Activated T-cell treated with anti-CD3 and anti-CD28 coated beads, Interleukin-2, amount 50 U/mL, for 24 hours (primary cell): Measurements from ENCODE around the gene FBXL16.
"Not testable (repeated sequence)": the region's sequence is repeated elsewhere in the genome, so short reads cannot be mapped to it uniquely, and the experiment has no call there.

Experiments
- DNase-seq: peaks from one replicate; pipeline ENCODE4 v3.0.0-alpha.2; 2020
- H3K27ac Mint-ChIP-seq: 2 replicates; pipeline ENCODE4 v1.8.0; 2020; ENCODE audit warnings: mild to moderate bottlenecking, mixed read lengths
- H3K27me3 Mint-ChIP-seq: 2 replicates; pipeline ENCODE4 v1.8.0; 2020; ENCODE audit warnings: mixed read lengths
- H3K36me3 Mint-ChIP-seq: 2 replicates; pipeline ENCODE4 v1.8.0; 2020; ENCODE audit warnings: low read depth, mixed read lengths
- H3K4me1 Mint-ChIP-seq: 2 replicates; pipeline ENCODE4 v1.8.0; 2020; ENCODE audit warnings: low read depth, mixed read lengths
- H3K4me3 Mint-ChIP-seq: 2 replicates; pipeline ENCODE4 v1.8.0; 2020; ENCODE audit warnings: mild to moderate bottlenecking, moderate library complexity, mixed read lengths
- H3K9me3 Mint-ChIP-seq: 2 replicates; pipeline ENCODE4 v1.8.0; 2020; ENCODE audit warnings: mixed read lengths

The FBXL16 gene

DNA sequence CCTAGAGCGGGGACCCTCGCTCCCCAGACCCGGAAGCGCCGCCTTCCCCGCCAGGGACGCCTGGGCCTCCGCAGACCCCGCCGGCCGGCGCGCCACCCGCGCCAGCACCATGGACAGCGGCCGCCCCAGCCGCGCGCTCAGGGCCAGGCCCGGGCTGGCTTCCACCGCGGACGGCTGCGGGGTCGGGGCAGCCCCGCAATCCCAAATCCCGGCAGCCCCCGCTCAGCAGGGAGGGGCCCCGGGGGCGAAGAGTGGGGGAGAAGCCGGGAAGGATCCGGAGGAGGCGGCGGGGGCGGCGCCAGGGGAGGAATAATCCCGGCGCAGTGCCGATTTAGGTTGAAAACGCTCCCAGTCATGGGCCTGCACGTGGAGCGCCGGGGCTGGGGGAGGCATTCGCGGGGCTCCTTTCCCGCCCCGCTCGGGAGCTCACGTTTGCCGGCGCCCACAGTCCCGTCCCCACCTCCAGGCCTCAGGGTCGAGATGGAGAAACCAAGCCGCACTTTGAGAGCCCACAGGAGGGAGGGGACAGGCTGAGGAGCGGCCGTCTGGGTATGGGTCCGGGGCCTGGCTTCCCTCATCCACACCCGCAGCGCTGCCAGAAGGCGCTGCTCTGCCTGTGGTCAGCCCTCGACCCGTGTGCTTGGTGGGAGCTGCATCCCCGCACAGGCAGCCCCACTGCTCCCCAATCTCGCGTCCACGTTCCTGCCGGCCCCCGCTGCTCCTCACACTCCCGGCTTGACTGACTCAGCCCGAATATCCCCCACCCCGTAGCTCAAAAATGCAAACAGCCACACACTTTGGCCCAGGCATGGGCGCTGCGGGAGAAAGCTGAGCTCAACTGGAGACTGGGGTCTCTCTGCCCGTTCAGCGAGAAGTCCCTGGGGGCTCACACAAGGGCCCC, 4.7 kb downstream of the FBXL16 start:
- Mint-ChIP-seq H3K4me1 (peaks cover 18% of the 10 kb centered on the region), H3K36me3 (no peaks in the 10 kb centered on the region), H3K9me3 (no peaks in the 10 kb centered on the region), H3K4me3 (no peak overlapping the region), H3K27me3 (peaks cover 42% of the 10 kb centered on the region), H3K27ac (no peak overlapping the region)
- peak; percentile 75 for DNase-seq

DNA sequence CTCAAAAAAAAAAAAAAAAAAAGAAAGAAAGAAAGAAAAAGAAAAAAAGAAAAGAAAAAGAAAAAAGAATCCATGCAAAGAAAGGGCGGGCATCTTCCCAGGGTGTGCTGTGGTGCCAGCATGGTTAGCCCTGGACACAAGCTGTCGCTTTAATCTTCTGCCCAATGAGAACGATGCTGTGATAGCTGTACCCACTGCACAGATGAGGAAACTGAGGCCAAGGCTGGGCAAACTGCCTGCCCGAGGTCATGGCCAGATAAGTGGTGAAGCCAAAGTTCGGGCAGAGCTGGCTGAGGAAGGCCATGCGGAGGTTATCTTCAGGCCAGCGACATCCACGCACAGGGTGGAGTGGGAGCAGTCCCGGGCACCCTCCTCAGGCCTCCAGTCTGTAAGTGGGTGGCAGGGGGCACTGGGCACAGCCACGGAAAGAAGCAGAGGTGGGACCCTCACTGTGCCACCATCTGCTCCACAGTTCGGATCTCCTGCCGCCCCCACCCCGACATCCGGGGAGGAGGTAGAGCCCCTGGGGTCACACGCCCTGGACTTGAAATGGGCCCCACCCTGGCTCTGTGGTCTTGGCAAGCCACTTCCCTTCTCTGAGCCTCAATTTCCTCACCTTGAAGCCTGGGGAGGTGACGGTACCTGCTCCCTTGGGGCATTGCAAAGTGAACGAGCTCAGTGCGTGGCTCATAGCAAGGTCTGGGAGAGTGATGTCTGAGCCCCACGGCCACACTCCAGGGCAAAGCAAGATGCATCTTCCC, 6.5 kb downstream of the FBXL16 start:
- peaks cover 27% of the 10 kb centered on the region for H3K4me1 Mint-ChIP-seq
- H3K27ac Mint-ChIP-seq = no peak overlapping the region
- peaks cover 34% of the 10 kb centered on the region for H3K27me3 Mint-ChIP-seq
- no peaks in the 10 kb centered on the region for H3K36me3 Mint-ChIP-seq
- H3K9me3 Mint-ChIP-seq = no peaks in the 10 kb centered on the region
- no peak for DNase-seq
- H3K4me3 Mint-ChIP-seq = no peak overlapping the region

DNA sequence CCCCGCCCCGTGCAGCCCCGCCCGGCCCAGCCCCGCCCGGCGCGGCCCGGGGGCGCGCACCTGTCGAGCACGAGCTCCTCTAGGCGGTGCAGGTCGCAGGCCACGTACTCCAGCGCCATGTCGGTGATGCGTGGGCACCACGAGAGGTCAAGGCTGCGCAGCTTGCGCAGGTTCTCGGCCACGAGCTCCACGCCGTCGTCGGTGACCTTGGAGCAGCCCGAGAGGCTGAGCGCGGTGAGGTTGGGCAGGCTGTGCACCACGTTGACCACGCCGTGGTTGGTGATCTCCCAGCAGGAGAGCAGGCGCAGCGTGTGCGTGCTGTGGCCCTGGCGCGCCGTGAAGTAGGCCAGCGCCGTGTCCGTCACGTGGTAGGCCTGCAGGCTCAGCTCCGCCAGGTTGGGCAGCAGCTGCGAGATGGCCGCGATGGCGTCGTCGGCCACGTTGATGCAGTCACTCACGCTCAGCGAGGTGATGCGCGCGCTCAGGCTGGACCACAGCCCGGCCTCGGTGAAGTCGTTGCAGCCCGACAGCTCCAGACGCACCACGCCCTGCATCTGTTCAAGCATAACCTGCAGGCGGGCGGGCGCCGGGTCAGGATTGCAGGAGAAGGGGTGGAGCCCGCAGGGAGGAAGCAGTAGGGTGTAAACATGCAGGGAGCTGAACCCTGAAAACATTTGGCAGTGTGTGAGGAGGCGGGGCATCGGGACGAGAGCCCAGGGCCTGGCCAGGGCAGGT, 10.1 kb downstream of the FBXL16 start:
- DNase-seq = peak; percentile 84
- Mint-ChIP-seq H3K9me3 (no peaks in the 10 kb centered on the region), H3K27ac (peak overlapping the region; percentile 57), H3K36me3 (no peaks in the 10 kb centered on the region), H3K4me1 (peaks cover 31% of the 10 kb centered on the region), H3K4me3 (peak overlapping the region; percentile 69), H3K27me3 (peaks cover 3% of the 10 kb centered on the region)

DNA sequence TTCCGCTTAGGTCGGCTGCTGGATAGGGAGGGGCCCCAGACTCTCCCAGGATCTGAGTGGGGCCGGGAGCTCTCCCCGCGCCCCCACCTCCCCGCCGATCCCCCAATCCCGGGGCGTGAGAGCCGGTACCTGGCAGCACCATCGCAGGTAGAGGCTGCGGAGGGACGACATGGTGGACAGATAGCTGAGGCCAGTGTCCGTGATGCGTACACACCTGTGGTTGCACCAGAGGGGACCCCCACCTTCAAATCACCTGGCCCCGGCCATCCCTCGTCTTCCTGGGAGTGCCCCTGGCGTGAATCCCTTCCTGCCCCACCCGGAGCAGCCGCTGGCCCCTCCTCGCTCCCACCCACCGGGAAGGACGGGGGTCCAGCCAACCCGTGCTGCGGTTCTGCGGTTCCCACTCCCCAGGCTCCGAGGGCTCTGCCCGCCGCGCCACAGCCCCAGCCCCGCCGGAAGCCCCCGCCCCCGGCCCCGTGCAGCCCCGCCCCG, 10.7 kb downstream of the FBXL16 start:
- peak overlapping the region; percentile 46 for H3K4me3 Mint-ChIP-seq
- no peaks in the 10 kb centered on the region for H3K9me3 Mint-ChIP-seq
- no peaks in the 10 kb centered on the region for H3K27me3 Mint-ChIP-seq
- no peak overlapping the region for H3K27ac Mint-ChIP-seq
- H3K4me1 Mint-ChIP-seq = peaks cover 29% of the 10 kb centered on the region
- peaks cover 3% of the 10 kb centered on the region for H3K36me3 Mint-ChIP-seq
- no peak for DNase-seq

DNA sequence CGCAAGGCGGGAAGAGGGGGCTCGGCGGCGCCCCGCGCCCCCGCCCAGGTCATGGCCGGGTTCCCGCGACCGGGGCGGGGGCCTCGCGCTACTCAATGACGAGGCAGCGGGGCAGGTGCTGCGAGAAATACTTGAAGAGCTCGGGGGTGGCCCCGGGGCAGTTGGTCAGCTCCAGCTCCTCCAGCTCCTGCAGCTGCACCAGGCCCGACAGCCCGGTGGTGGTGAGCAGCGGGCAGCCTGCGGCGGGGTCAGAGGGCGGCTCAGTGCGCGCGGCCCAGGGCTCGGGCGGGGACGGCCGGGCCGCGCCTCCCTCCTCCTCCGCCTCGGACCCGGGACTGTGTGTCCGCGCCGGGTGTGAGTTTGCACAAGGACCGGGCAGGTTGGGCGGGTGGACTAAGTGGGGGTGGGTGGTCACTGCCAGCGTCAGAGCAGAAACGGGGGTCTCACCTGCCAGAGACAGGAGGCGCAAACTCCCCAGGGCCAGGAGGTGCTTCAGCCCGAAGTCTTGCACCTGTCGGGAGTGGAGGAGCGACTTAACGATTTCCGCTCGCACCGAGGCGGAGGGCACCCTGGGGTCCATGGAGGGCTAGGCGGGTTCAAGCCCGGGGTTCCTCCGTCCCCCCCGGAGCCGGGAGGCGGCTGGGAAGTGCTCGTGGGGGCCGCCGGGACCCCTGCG, 11.3 kb downstream of the FBXL16 start:
- Mint-ChIP-seq H3K4me1 (peaks cover 29% of the 10 kb centered on the region), H3K27ac (no peak overlapping the region), H3K4me3 (peak overlapping the region; percentile 67), H3K27me3 (no peaks in the 10 kb centered on the region), H3K9me3 (no peaks in the 10 kb centered on the region), H3K36me3 (peaks cover 9% of the 10 kb centered on the region)
- no peak for DNase-seq

DNA sequence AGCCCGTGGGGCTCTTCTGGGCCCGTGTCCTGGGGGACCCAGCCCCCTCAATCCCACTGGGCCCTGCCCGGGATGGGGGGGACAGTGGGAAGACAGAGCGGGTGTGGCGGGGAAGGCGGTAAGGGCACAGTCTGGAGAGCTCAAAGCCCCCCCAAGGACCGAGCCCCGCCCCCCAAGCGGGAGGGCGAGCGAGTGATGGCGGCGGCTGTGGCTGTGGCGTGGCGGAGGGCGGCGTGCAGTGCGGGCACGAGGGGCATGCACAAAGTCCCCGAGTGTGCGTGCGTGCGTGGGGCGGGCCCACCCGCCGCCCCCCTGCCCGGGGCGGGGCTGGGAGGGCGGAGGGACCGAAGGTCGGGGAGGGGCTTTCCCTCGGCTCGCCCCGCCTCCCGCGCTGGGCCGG, 11.8 kb downstream of the FBXL16 start:
- Mint-ChIP-seq H3K36me3 (peaks cover 11% of the 10 kb centered on the region), H3K27me3 (no peaks in the 10 kb centered on the region), H3K9me3 (no peaks in the 10 kb centered on the region), H3K27ac (no peak overlapping the region), H3K4me1 (peaks cover 30% of the 10 kb centered on the region), H3K4me3 (peak overlapping the region; percentile 31)
- DNase-seq = peak; percentile 60

DNA sequence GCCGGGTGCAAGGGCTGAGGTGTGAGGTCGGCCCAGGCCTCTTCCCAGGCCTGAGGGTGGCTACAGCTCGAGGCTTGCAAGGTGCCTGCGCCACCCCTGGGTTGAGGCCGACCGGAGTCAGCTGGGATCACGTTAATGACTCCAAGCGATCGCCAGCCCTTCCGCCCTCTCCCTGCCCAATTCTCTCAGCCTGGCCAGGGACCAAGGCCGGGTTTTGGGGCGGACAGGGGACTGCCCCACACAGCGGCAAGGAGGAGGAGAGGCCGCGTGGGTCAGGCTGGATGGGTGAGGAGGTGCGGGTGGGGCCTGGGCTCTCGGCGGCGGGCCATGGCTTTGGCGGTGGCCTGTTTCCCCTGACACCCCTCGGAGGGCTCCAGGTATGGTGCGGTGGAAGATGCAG, 12.2 kb downstream of the FBXL16 start:
- Mint-ChIP-seq H3K27me3 (no peaks in the 10 kb centered on the region), H3K9me3 (no peaks in the 10 kb centered on the region), H3K4me3 (peak overlapping the region; percentile 31), H3K36me3 (peaks cover 15% of the 10 kb centered on the region), H3K4me1 (peaks cover 34% of the 10 kb centered on the region), H3K27ac (no peak overlapping the region)
- DNase-seq = no peak

DNA sequence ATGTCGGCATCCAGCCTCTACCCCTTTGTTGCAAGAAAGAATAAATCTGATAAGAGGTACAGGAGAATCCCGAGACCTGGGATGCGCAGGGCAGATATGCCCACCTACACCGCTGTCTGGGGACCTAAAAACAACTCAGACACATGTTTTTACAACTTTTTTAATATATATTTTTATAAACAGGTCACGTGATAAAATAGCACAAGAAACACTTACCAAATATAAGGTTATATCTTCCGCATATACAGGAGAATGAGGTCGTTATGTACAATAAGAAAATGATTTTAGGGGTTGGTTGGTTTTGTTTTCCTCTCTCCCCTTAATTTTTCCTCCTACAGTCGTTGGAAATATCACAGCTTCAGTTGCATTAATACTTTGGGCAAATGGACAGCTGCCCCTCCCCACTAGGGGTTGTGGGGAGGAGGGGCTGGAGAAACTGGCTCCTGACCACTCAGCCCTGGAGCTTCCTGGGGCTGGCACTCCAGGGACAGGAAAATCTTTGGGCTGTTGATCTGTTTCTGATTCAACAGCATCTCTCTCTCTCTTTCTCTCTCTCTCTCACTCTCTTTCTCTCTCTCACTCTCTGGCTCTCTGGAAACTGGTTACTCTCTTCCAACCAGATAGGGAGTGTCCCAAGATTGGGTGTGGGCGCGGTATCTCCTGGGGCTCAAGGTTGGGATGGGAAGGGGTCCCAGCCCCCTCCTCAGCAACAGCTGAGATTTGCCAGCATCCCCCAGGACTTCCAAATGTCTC, 13.1 kb downstream of the FBXL16 start:
- H3K9me3 Mint-ChIP-seq = no peaks in the 10 kb centered on the region
- H3K4me3 Mint-ChIP-seq = no peak overlapping the region
- peaks cover 18% of the 10 kb centered on the region for H3K36me3 Mint-ChIP-seq
- H3K27me3 Mint-ChIP-seq = no peaks in the 10 kb centered on the region
- H3K27ac Mint-ChIP-seq = no peak overlapping the region
- H3K4me1 Mint-ChIP-seq = peaks cover 37% of the 10 kb centered on the region
- DNase-seq = no peak

DNA sequence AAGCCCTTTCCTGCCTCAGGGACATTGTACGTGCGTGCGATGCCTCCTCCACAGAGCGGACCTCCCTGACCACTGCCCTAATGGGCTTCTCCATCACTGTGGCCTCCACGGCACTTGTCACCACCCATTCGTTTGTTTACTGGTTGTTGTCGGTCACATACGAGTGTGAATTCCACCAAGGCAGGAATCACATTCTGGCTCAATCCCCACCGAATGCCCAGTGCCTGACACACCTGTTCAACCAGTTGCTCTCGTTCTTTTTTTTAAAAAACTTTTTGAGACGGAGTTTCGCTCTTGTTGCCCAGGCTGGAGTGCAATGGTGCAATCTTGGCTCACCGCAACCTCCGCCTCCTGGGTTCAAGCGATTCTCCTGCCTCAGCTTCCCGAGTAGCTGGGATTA, 14.4 kb downstream of the FBXL16 start:
- not testable (repeated sequence) for H3K4me3 Mint-ChIP-seq, H3K9me3 Mint-ChIP-seq, H3K27me3 Mint-ChIP-seq, DNase-seq
- Mint-ChIP-seq H3K36me3 (peaks cover 29% of the 10 kb centered on the region), H3K27ac (peak overlapping the region; percentile 22), H3K4me1 (peaks cover 34% of the 10 kb centered on the region)

DNA sequence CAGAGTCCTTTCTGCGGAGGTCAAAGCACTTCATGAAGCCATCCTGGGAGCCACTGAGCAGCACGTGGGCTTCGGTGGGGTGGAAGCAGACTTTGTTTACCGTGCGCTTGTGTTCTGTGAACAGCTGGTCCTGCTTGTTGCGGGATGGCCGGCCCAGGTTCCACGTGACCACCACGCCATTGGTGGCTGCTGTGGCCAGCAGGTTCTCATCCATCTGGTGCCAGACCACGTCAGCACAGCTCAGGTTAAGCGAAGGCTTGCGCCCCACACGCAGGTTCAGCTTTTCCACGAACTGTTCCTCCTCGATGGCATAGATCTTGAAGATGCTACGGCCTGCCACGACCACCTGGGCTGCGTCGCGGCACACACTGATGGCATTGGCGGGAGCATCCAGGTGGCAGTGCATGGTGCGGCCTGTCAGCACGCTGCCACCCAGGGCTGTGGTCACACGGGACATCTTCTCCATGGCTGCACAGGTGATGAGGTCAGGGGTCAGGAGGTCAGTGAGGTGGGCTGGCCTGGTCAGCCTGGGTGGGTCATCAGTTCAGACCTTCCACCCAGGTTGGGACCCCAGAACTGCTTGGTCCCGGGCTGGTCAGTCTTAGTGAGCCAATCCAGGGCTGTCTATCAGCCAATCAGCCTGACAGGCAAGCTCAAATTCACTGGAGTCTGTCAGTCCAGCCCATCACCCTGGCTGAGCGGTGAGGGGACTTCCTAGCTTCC, 16.3 kb downstream of the FBXL16 start:
- Mint-ChIP-seq H3K9me3 (no peaks in the 10 kb centered on the region), H3K36me3 (peaks cover 45% of the 10 kb centered on the region), H3K27ac (peak overlapping the region; percentile 90), H3K27me3 (no peaks in the 10 kb centered on the region), H3K4me1 (peaks cover 40% of the 10 kb centered on the region), H3K4me3 (peak overlapping the region; percentile 92)
- no peak for DNase-seq

DNA sequence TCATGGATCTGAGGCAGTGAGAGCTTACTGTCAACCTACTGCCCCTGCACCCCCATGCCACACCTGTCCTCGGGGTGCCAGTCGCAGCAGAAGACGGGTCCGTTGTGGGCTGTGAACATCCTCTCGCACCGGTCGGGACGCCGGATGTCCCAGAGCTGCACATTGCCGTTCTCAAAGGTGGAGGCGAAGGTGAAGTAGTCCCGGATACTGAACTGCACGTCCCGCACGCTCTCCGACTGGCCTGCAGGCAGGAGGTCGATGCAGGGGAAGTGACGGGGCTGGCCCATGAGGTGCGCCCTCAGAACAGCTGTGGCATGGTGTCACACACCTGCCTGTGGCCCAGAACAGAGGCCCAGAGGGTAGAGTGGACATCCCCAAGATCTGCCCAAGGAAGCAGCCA, 18.1 kb downstream of the FBXL16 start:
- Mint-ChIP-seq H3K36me3 (peaks cover 57% of the 10 kb centered on the region), H3K4me1 (peaks cover 50% of the 10 kb centered on the region), H3K27me3 (no peaks in the 10 kb centered on the region), H3K4me3 (no peak overlapping the region), H3K27ac (no peak overlapping the region), H3K9me3 (no peaks in the 10 kb centered on the region)
- DNase-seq = no peak

DNA sequence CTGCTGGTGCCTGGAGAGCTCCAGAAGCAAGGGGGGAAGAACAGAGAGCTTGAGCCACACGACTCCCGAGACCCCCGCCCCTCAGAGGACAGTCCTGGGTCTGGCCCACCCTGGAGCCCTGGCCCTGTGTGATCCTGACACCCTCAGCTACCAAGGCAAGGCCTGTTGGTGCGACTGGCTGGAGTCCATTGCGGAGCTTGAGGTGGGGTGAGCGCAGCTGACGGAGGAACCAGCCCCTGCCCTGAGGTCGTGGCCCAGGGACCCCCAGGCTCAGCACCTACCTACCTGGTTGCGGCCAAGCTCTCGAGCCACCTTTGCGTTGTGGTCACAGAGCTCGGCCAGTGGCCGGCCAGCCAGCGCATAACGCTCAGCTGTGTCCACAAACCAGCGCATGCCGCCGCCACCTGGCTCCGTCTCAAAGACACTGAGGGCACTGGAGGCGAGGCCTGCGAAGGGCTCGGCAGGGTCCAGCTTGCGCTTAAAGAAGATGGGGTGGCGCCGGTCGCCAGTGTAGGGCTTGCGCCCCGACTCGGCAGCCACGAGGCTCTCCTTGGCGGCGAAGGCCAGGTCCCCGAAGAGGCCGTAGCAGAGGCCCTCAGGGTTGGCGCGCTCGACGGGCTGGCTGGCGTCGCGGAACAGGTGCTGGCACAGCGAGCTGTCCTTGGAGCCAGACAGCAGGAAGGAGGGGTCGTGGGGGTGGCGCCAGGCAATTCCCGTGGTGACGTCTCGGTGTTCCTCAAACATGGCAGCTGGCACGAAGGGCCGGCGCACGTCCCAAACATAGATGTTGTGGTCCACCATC, 18.9 kb downstream of the FBXL16 start:
- H3K4me3 Mint-ChIP-seq = no peak overlapping the region
- no peaks in the 10 kb centered on the region for H3K27me3 Mint-ChIP-seq
- no peak for DNase-seq
- H3K36me3 Mint-ChIP-seq = peaks cover 66% of the 10 kb centered on the region
- peaks cover 58% of the 10 kb centered on the region for H3K4me1 Mint-ChIP-seq
- H3K9me3 Mint-ChIP-seq = no peaks in the 10 kb centered on the region
- no peak overlapping the region for H3K27ac Mint-ChIP-seq
